DOHH2 (cell line): ENCODE data around the gene MED17.

Experiments
- EZH2phosphoT487 ChIP-seq: fragments of 200-600 bp; sonication (generic); IDR thresholded peaks from 2 replicates; pipeline ENCODE4 v1.6.1; 2017; ENCODE audit warnings: borderline replicate concordance, mild to moderate bottlenecking, antibody characterized with exemption, low read length, moderate library complexity, mixed read lengths
- TF ChIP-seq, protein P1 (sequence below): fragments of 200-600 bp; sonication (generic); IDR thresholded peaks from one replicate; pipeline ENCODE4 v1.5.1; 2014; ENCODE audit warnings: antibody characterized with exemption, mild to moderate bottlenecking, low read depth, low read length; ENCODE audit not compliant: poor library complexity, severe bottlenecking

DNA sequence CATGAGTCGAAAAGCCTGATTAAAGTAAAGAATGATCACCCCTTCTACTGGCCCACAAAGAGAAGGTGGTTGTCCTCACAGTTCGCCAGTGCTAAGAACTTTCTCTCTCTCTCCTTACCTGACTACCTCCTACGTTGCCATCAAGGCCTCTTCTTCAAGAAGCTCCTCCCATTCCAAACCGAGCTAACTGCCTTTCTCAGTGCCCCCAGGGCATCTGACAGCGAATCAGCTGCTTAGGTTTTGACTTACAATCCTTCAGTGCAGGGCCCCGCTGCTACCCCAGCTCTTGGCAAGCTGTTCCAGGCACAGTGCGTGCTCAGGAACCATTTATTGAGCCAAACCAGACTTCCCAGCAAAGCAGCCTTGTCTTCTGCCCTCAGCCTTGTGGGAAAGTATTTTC is 60.5 kb downstream of the MED17 start:
- TF ChIP-seq, protein P1, sequence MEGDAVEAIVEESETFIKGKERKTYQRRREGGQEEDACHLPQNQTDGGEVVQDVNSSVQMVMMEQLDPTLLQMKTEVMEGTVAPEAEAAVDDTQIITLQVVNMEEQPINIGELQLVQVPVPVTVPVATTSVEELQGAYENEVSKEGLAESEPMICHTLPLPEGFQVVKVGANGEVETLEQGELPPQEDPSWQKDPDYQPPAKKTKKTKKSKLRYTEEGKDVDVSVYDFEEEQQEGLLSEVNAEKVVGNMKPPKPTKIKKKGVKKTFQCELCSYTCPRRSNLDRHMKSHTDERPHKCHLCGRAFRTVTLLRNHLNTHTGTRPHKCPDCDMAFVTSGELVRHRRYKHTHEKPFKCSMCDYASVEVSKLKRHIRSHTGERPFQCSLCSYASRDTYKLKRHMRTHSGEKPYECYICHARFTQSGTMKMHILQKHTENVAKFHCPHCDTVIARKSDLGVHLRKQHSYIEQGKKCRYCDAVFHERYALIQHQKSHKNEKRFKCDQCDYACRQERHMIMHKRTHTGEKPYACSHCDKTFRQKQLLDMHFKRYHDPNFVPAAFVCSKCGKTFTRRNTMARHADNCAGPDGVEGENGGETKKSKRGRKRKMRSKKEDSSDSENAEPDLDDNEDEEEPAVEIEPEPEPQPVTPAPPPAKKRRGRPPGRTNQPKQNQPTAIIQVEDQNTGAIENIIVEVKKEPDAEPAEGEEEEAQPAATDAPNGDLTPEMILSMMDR: no peak
- TF ChIP-seq EZH2phosphoT487: no peak
